NCI-H1417 treated with DMSO at 0.1 percent for 48 hours (cell line): ENCODE data around the gene CUTA.

Experiments used
- DNase-seq: peaks from one replicate; lab custom pipeline; 2025; lab: John Stamatoyannopoulos, UW

Gene CUTA

GRCh38 chr6:33423777-33424176, 5.9 kb upstream of the CUTA start:
- no peak for DNase-seq

GRCh38 chr6:33421344-33421643, 3.4 kb upstream of the CUTA start:
- DNase-seq: no peak

- DNase-seq: no peak
Observed at GRCh38 chr6:33420491-33421343, 2.8 kb upstream of the CUTA start.

- no peak for DNase-seq
Observed at GRCh38 chr6:33419580-33420490, 1.9 kb upstream of the CUTA start, which contains the start of gene SYNGAP1. TSS of gene SYNGAP1 (plus strand) at chr6:33420065. CDS start at chr6:33420265, 200 bp downstream.

GRCh38 chr6:33418690-33419291, 884 bp upstream of the CUTA start:
- no peak for DNase-seq

- DNase-seq: no peak
Observed at GRCh38 chr6:33417128-33417902, 592 bp downstream of the CUTA start.

- DNase-seq: no peak
Observed at GRCh38 chr6:33416386-33417127, 1.4 kb downstream of the CUTA start.

- no peak for DNase-seq
Observed at GRCh38 chr6:33415831-33416230, 2.1 kb downstream of the CUTA start.

- DNase-seq: no peak
Observed at GRCh38 chr6:33414592-33415271, 3.2 kb downstream of the CUTA start.

- no peak for DNase-seq
Observed at GRCh38 chr6:33413241-33414120, 4.4 kb downstream of the CUTA start.

- no peak for DNase-seq
Observed at GRCh38 chr6:33412140-33413009, 5.5 kb downstream of the CUTA start.

GRCh38 chr6:33411632-33412005, 6.3 kb downstream of the CUTA start:
- DNase-seq: no peak

- DNase-seq: no peak
Observed at GRCh38 chr6:33410711-33411631, 6.9 kb downstream of the CUTA start, which contains the start of gene PHF1. TSS of gene PHF1 (plus strand) at chr6:33411014. CDS start at chr6:33412264, 1,250 bp downstream.

- DNase-seq: peak; percentile 92
Observed at GRCh38 chr6:33410050-33410710, 7.7 kb downstream of the CUTA start.

GRCh38 chr6:33407132-33407718, 10.7 kb downstream of the CUTA start:
- DNase-seq: no peak

- DNase-seq: no peak
Observed at GRCh38 chr6:33406126-33406525, 11.8 kb downstream of the CUTA start.
